HEK293 (cell line): Measurements from ENCODE around the gene SKAP1.

Source experiments
- CTCF ChIP-seq: fragments of 450-650 bp; formaldehyde crosslinking; IDR thresholded peaks from 2 replicates; pipeline ENCODE4 v1.5.1; 2016; ENCODE audit warnings: missing biosample characterization, missing genetic modification characterization
- ELK4 ChIP-seq: IDR thresholded peaks from 2 replicates; pipeline ENCODE4 v1.6.1; 2011; ENCODE audit warnings: mild to moderate bottlenecking, low read depth, low read length, borderline replicate concordance
- TCF7L2 ChIP-seq: IDR thresholded peaks from 2 replicates; pipeline ENCODE4 v1.6.1; 2011; ENCODE audit warnings: low read depth, mild to moderate bottlenecking, inconsistent platforms, low read length, moderate library complexity, borderline replicate concordance
- ZBTB49 ChIP-seq: fragments of 450-650 bp; formaldehyde crosslinking; IDR thresholded peaks from 2 replicates; pipeline ENCODE4 v1.5.1; 2016; ENCODE audit warnings: missing biosample characterization, missing genetic modification characterization, low read depth
- ZBTB7A ChIP-seq: fragments of 450-650 bp; formaldehyde crosslinking; IDR thresholded peaks from 2 replicates; pipeline ENCODE4 v1.5.1; 2016; ENCODE audit warnings: low read depth, missing biosample characterization, missing genetic modification characterization
- ZFP69B ChIP-seq: fragments of 450-650 bp; formaldehyde crosslinking; IDR thresholded peaks from 2 replicates; pipeline ENCODE4 v1.5.1; 2016; ENCODE audit warnings: missing biosample characterization, missing genetic modification characterization
- ZNF23 ChIP-seq: fragments of 450-650 bp; formaldehyde crosslinking; IDR thresholded peaks from 2 replicates; pipeline ENCODE4 v1.5.1; 2016; ENCODE audit warnings: missing biosample characterization, missing genetic modification characterization, borderline replicate concordance
- ZNF274 ChIP-seq, 2 experiments: fragments of 200-500 bp in 1 of 2; fragments of 450-650 bp in 1 of 2; sonication (Bioruptor generic) in 1 of 2; formaldehyde crosslinking in 1 of 2; IDR thresholded peaks; 2 replicates each; pipeline versions ENCODE4 v1.5.1 to v1.6.1; 2014 to 2016; ENCODE audit warnings: borderline replicate concordance in 1 of 2, inconsistent platforms in 1 of 2, low read length in 1 of 2, missing biosample characterization in 1 of 2, missing genetic modification characterization in 1 of 2
- ZNF350 ChIP-seq: fragments of 450-650 bp; formaldehyde crosslinking; IDR thresholded peaks from 2 replicates; pipeline ENCODE4 v1.5.0; 2017; ENCODE audit warnings: missing biosample characterization, mild to moderate bottlenecking, missing genetic modification characterization
- ZNF510 ChIP-seq: fragments of 450-650 bp; formaldehyde crosslinking; IDR thresholded peaks from 2 replicates; pipeline ENCODE4 v1.5.1; 2018; ENCODE audit warnings: mild to moderate bottlenecking, missing genetic modification characterization, missing biosample characterization; ENCODE audit not compliant: insufficient replicate concordance

- TF ChIP-seq ELK4 (no peak), ZNF274 (IDR thresholded peaks at IDR 0.05; ENCODE audit: low read length) (no peak), ZNF274 (tag by site-specific recombination; IDR thresholded peaks at IDR 0.05; ENCODE audit: borderline replicate concordance) (no peak), ZNF350 (tag by site-specific recombination) (no peak), CTCF (no peak), ZNF510 (tag by site-specific recombination) (no peak), ZBTB49 (tag by site-specific recombination) (no peak), TCF7L2 (no peak), ZFP69B (tag by site-specific recombination) (no peak), ZNF23 (no peak), ZBTB7A (no peak)
Observed at GRCh38 chr17:48127371-48128051, 302.5 kb downstream of the SKAP1 start.
